GM21723 (cell line): ENCODE measurements around the gene PCAT7.

Experiments used
- ATAC-seq: cut with Tn5 transposase; IDR thresholded peaks from one replicate; pipeline ENCODE4 v1.9.1; 2021; ENCODE audit warnings: mild to moderate bottlenecking, moderate library complexity; ENCODE audit not compliant: unreplicated experiment

Gene PCAT7

DNA sequence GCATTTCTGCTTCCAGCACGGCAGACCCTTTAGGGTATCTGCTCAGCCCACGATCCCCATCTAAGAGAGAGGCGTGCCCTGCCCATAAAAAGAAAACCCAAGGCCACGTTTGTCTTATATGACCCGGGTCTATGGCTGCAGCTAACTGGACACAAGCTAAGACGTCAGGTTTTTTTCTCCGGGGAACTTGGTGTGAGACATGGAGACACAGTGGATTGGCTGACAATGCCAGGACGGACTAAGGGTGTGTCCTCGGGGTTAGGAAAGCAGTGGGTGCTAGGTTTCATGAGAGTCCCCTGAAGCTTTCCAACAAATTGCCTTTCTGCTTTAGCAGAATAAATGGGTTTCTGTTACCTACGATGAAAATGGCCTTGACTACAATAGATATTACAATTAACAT lies 45.8 kb downstream of the PCAT7 start:
- ATAC-seq: no peak

DNA sequence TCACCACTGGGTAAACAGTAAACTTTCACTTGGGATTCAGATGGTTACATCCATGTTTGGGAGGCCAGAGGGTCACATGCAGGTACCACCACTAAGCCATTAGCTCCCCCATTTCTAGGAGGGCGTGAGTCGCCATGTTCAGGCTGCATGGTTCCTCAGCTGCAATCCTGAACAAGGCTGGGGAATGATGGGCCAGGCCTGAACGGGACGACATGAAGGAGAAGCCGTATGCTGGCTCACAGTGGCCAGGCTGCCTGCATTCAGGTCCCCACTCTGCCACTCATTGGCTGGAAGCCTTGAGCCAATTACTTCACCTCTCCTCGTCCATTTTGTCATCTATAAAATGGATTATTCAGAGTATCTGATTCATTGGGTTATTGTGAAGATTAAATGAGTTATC lies 47.8 kb downstream of the PCAT7 start:
- ATAC-seq: no peak

DNA sequence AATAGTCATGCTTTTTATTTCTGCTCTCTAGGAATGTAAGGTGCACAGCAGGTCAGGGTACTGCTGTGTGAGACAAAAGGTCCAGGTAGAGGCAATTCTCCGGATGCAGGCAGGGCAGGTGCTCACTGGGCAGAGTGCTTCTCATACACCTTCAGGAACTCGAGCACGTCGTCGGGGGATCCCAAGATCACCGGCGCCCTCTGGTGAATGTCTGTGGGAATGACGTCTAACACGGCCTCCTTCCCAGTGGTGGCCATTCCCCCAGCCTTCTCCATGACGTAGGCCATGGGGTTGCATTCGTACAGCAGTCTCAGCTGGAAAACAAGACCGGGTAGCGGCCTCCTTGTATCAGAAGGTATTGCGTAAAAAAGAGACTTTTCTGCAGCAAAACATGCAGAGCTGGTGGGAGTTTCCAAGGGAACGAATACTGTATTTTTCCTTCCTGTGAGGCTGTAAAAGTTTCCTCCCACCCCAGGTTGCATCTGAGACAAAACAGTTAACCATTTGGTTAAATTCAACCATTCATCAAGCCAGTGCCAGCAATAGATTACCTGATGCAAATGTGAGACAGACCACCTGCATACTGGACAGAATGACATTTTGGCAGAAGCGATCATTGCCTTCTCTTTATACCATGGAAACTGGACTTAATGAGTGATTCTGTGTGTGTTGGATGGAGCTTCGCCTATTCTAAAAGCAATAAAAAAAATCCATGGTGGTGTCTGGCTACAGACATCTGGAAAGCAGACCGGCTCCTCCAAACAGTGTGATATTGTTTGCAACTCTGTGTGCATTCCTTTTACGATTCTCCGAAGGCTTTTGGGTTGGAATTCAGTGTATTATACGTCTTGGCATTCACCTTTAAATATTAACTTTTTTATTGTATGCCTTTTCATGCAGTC lies 48.6 kb downstream of the PCAT7 start:
- ATAC-seq: no peak

DNA sequence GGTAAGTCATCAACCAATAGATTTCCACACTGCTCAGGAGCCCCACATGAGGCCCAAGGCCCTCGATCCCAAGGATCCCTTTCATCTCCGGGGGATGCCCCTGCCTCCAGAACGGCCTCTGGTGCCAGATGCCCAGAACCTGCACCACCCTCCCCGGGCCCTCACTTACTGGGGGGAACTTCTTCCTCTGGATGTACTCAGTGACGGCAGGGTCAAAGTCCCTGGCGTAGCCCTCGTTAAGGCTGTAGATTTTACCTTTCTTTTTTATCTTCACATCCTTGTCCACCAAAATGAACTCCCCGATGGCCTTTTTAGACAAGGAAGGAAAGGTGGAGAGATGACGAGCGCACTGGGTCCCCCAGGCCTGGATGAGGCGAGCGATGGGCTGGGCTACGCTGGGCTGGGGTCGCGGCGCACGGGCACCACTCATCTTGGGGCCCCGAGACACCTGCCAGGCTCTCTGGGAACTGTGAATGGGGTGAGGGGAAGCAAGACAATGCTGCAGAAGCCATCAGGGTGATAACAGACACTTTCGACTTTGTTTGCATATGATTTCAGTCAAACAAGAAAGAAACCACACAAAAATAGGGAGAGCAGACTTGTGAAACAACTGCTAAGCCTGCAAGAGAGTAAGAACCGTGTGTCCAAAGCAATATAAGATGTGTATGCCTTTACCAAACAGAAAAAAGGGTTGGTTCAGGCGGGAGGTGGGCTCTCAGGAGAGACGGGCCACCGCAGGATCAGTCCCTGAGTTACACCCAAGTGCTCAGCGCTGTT lies 52.0 kb downstream of the PCAT7 start:
- no peak for ATAC-seq

DNA sequence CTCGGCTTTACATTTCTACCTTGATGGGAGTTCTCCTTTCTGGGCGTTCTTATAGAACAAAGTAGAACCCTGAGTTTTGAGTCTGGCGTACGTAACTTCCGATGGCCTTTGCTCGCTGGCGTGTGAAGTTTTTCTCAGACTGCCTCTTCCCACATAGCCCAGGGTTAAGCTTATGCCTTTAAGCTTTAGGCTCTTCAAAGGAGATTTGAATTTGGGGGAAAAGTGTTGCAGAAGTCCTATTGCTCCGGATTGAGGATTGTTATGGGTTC lies 52.5 kb downstream of the PCAT7 start:
- no peak for ATAC-seq

DNA sequence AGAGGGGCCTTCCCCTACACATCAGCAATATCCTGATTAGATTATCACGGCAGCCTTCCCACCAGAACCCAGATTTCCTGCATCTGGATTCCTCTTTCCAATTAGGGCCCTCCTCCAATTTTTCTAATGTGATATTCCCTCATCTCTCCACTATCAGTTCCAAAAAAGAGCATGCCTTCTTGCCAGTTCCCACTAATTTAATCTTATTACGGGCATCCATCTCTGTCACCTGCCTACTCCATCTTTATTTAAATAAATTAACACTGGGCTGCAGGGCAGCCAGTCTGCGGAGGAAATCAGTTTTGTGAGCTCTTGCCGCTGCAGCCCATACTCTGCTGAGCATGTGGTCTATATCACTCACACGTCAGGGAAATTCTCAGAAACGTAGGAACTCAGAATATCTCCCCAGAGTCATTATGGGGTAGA lies 55.3 kb downstream of the PCAT7 start:
- ATAC-seq: no peak

DNA sequence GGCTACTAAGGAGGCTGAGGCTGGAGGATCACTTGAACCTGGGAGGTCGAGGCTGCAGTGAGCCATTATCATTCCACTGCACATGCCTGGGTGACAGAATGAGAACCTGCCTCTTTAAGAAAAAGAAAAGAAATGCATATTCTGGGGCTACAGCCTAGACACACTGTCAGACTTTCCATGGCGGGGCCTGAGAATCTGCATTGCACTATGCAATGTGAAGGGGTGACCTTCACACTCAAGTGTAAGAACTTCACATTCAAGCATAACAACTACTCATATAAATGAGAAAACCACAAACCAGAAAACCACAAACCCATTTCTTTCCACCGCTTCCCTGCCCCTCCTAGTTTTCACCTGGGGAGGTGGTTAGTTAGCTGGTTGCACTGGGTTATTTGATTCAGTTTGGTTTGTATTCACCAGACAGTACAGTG lies 56.8 kb downstream of the PCAT7 start:
- no peak for ATAC-seq

DNA sequence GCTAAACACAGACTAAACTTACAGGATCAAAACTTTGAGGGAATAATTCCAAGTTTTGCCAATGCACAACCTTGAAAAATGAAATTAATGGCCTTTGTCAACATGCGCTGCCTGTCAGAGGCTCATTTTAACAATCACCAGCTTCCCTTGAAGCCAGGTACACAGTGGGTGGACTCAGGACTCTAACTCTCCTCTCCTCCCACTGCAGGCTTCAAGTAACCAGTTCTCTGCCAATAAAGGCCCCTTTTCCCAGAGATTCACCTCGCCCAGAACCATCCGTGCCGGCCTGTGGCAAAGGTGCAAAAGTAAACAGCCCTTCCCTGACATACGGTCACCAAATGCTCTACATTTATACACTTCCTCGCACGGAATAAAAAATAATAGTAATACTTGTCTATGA lies 57.2 kb downstream of the PCAT7 start:
- ATAC-seq: no peak

DNA sequence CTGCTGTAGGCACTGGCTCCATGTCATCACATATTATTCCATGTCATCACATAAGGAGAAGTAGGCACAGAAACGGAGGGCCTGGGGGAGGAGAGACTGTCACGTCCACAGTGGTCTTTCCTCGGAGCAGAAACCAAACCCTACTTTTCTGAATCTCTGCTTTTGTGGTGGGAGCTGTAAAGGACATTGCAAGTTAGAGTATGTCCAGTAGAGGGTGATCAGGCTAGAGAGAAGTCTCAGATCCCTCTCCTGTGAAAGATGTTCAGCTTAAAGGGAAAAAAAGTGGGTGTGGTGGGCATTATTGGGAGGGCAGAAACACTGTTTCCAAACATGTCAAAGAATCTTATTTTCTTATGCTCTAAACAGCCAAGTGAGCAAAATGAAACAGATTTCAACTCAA lies 58.1 kb downstream of the PCAT7 start:
- ATAC-seq: no peak

DNA sequence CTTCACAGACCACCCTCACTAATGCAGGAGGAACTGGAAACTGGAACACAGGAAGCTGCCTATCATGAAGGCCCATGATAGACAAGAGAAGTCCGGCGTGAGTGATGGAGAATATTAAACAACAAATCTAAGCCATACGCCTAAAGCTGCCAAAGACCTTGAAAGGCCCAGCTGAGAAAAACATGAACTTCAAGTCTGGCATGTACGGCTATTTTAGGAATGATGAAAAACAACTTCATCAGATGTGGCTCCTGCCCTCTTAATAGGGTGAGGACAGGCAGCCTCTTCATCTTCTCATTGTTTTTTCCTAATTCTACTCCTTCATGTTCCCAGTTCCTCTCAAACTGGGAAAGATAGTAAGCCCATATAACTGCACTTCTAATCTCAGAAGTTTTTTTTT lies 64.1 kb downstream of the PCAT7 start:
- no peak for ATAC-seq
